NOMO-1 (cell line): Measurements from ENCODE around the gene ARMCX1.
A peak's percentile ranks its signal among the peaks of the same experiment; 100 is the strongest.
"Not testable (repeated sequence)": the region's sequence is repeated elsewhere in the genome, so short reads cannot be mapped to it uniquely, and the experiment has no call there.

Experiments used
- DNase-seq, 2 experiments: peaks; one replicate each; lab custom pipeline; 2025; ENCODE audit not compliant: unreplicated experiment in 2 of 2; lab: John Stamatoyannopoulos, UW

Gene ARMCX1

GRCh38 chrX:101550362-101550750 lies at the start of gene ARMCX1:
TSS of gene ARMCX1 (plus strand) at chrX:101550547. CDS start at chrX:101552931, 2,384 bp downstream.
- peak; percentile 5 to 27 for DNase-seq

- DNase-seq, result not testable (repeated sequence)
These were observed 47.4 kb upstream of the ARMCX1 start for GRCh38 chrX:101502929-101503328.

GRCh38 chrX:101507372-101507771 lies 43.0 kb upstream of the ARMCX1 start:
- DNase-seq, result no peak

- no peak for DNase-seq
These were observed 42.4 kb upstream of the ARMCX1 start for GRCh38 chrX:101507986-101508385.

GRCh38 chrX:101530944-101531343 lies 19.4 kb upstream of the ARMCX1 start:
- no peak for DNase-seq

GRCh38 chrX:101539116-101539515 lies 11.2 kb upstream of the ARMCX1 start:
- DNase-seq, result no peak

GRCh38 chrX:101550751-101551379 lies 518 bp downstream of the ARMCX1 start:
- no peak for DNase-seq

- no peak for DNase-seq
These were observed 1.0 kb downstream of the ARMCX1 start for GRCh38 chrX:101551380-101551767.

GRCh38 chrX:101552714-101553113 lies 2.4 kb downstream of the ARMCX1 start:
- DNase-seq, result no peak

- no peak for DNase-seq
These were observed 14.3 kb downstream of the ARMCX1 start for GRCh38 chrX:101564651-101565050.

- peak; percentile 58 to 76 for DNase-seq
These were observed 45.5 kb downstream of the ARMCX1 start for GRCh38 chrX:101595739-101596419.

GRCh38 chrX:101599592-101599991 lies 49.2 kb downstream of the ARMCX1 start:
- DNase-seq, result not testable (repeated sequence)

- DNase-seq, result no peak
These were observed 51.7 kb downstream of the ARMCX1 start for GRCh38 chrX:101602077-101602476.
